GM13976 (cell line): ENCODE measurements around the gene ADD3.

Source experiments
- DNase-seq: peaks from one replicate; pipeline ENCODE4 v3.0.0; 2012; ENCODE audit warnings: low spot score
- in situ Hi-C: fragments of 300-500 bp; cut with MboI; formaldehyde crosslinking; loops from one replicate; pipeline ENCODE4 v1.12.0; 2022; ENCODE audit warnings: low sequenced_read_pairs, mixed read lengths, inconsistent platforms; ENCODE audit not compliant: unreplicated experiment
- TF ChIP-seq, protein P1 (sequence below): IDR thresholded peaks from 2 replicates; pipeline ENCODE4 v1.5.1; 2012; ENCODE audit warnings: borderline replicate concordance, mild to moderate bottlenecking; ENCODE audit not compliant: insufficient read depth; ENCODE audit errors: extremely low read depth, missing control alignments, control extremely low read depth

ADD3 gene

GRCh38 chr10:110176141-110177030, 168.6 kb downstream of the ADD3 start:
- in situ Hi-C loops = no loop called here
- DNase-seq = no peak
- TF ChIP-seq, protein P1, sequence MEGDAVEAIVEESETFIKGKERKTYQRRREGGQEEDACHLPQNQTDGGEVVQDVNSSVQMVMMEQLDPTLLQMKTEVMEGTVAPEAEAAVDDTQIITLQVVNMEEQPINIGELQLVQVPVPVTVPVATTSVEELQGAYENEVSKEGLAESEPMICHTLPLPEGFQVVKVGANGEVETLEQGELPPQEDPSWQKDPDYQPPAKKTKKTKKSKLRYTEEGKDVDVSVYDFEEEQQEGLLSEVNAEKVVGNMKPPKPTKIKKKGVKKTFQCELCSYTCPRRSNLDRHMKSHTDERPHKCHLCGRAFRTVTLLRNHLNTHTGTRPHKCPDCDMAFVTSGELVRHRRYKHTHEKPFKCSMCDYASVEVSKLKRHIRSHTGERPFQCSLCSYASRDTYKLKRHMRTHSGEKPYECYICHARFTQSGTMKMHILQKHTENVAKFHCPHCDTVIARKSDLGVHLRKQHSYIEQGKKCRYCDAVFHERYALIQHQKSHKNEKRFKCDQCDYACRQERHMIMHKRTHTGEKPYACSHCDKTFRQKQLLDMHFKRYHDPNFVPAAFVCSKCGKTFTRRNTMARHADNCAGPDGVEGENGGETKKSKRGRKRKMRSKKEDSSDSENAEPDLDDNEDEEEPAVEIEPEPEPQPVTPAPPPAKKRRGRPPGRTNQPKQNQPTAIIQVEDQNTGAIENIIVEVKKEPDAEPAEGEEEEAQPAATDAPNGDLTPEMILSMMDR = no peak

GRCh38 chr10:110179220-110179619, 171.4 kb downstream of the ADD3 start:
- TF ChIP-seq, protein P1 = no peak
- in situ Hi-C loops = no loop called here

DNA sequence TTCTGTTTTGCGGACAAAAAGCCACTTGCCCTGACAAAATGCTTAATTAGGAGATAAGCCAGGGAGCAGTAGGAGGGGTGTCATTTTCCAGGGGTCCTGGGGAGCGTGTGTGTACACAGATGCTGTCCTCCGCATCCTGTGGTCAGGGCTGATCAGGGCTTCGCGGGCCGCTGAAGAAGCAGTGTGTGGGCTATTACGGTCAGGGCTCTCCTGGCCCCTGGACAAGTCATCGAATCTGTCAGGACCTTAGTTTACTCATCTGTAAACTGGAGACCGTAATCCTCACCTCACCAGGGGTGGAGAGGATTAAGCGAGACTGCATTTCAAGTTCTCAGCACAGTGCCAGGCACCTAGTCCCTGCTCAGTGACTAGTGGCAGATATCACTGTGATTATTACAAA, 173.7 kb downstream of the ADD3 start:
- DNase-seq = no peak
- TF ChIP-seq, protein P1 = no peak
- in situ Hi-C loops = no loop called here

More at GRCh38 chr10:110179220-110179619, 171.4 kb downstream of the ADD3 start:
- no peak for DNase-seq

- DNase-seq = no peak
- TF ChIP-seq, protein P1 = no peak
- in situ Hi-C loops = no loop called here
Measured at GRCh38 chr10:110181911-110182310, 174.1 kb downstream of the ADD3 start.

- in situ Hi-C loops = no loop called here
- TF ChIP-seq, protein P1 = no peak
- no peak for DNase-seq
Measured at GRCh38 chr10:110184398-110184797, 176.6 kb downstream of the ADD3 start.
